GM21381 (cell line): Measurements from ENCODE around the gene HIF3A.

ENCODE experiments used
- ATAC-seq: cut with Tn5 transposase; IDR thresholded peaks from one replicate; pipeline ENCODE4 v1.9.1; 2021; ENCODE audit warnings: mild to moderate bottlenecking, moderate library complexity; ENCODE audit not compliant: unreplicated experiment

Gene HIF3A

DNA sequence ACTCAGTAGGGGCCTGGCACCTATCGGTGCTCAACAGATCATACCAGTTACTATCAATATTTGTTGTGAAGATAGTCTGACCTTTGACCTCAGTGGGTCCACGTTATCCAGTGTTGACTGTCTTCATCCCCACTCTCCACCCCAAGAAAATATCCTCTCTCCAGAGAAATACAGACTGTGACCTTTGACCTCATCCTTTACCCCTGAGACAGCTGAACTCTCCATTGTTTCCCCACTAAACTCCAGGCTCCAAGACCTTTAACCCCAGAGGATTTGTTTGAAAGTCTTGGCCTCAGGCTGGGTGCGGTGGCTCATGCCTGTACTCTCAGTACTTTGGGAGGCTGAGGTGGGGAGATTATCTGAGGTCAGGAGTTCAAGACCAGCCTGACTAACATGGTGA is 27.4 kb downstream of the HIF3A start:
- ATAC-seq: no peak

GRCh38 chr19:46326608-46327007 is 29.8 kb downstream of the HIF3A start:
- ATAC-seq: no peak

GRCh38 chr19:46328079-46328478 is 31.2 kb downstream of the HIF3A start:
- ATAC-seq: no peak

- ATAC-seq: no peak
These were observed 33.6 kb downstream of the HIF3A start for GRCh38 chr19:46330319-46330918.

GRCh38 chr19:46337487-46337886 is 40.6 kb downstream of the HIF3A start:
- ATAC-seq: no peak

DNA sequence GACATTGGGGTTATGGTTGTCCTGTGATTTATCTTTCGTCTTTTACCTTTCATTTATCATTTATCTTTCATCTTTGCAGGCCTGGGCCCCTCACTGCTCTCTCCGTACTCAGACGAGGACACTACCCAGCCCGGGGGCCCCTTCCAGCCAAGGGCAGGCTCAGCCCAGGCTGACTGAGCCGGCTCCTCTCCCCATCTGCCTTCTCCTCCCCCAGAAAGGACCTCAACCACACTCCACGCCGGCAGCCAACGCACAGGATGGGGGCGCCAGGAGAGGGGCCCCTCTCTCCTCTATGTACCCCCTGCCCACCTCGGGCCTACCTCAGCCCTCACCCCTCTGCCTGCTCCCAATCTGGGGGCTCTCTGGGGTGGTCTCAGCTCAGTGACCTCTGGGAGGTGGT is 42.6 kb downstream of the HIF3A start:
- ATAC-seq: no peak

- no peak for ATAC-seq
These were observed 43.3 kb downstream of the HIF3A start for GRCh38 chr19:46340051-46340659.

GRCh38 chr19:46341937-46342336 is 45.1 kb downstream of the HIF3A start:
- no peak for ATAC-seq

GRCh38 chr19:46344363-46344762 is 47.5 kb downstream of the HIF3A start:
- ATAC-seq: no peak

DNA sequence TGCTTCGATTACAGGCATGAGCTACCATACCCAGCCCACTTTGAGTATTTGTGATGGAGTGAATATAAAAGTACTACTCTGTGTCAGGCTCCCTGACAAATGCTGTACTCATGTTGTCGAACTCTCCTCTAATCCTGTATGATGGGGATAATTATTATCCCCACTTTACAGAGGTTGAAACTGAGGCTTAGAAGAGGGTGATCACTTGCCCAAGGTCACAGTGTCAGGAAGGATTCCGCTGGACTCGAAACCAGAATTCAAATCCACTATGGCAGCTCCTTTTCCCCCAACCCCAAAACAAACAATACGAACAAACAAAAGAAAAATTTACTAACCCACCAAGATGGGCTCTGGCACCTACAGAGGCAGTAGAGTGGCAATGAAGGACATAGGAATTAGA is 48.3 kb downstream of the HIF3A start:
- no peak for ATAC-seq

GRCh38 chr19:46346821-46347571 is 50.2 kb downstream of the HIF3A start, which contains the start of gene PPP5C:
TSS of gene PPP5C (plus strand) at chr19:46347087. CDS start at chr19:46347097, 10 bp downstream.
- peak; percentile 56 for ATAC-seq

DNA sequence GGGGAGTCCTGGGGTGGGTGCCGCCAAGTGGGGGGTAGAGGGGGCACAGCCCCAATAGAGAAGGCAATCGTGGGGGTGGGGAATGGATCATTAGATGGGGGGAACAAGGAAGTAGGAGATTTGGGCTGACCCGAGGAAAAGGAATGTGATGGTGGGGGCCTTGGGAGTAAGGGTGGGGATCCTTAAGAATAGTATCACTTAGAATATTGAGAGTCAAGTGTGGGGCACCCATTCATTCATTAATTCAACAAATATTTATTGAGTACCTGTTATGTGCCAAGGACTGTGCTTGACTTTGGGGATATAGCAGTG is 50.7 kb downstream of the HIF3A start:
- no peak for ATAC-seq

DNA sequence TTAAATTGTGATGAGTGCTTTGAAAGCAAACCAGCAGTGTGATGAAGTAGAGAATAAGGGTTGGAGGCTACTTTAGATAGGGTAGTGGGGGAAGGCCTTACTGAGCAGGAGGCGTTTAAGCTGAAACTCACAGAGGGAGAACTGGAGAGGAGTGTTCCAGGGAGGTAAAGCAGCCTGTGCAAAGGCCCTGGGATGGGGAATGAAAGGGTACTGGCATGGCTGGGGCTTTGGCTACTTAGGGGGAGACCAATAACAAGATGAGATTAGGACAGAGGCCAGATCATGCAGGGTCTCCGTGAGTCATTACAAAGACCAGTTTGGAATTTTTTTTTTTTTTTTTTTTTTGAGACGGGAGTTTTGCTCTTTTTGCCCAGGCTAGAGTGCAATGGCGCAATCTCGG is 51.1 kb downstream of the HIF3A start:
- no peak for ATAC-seq

DNA sequence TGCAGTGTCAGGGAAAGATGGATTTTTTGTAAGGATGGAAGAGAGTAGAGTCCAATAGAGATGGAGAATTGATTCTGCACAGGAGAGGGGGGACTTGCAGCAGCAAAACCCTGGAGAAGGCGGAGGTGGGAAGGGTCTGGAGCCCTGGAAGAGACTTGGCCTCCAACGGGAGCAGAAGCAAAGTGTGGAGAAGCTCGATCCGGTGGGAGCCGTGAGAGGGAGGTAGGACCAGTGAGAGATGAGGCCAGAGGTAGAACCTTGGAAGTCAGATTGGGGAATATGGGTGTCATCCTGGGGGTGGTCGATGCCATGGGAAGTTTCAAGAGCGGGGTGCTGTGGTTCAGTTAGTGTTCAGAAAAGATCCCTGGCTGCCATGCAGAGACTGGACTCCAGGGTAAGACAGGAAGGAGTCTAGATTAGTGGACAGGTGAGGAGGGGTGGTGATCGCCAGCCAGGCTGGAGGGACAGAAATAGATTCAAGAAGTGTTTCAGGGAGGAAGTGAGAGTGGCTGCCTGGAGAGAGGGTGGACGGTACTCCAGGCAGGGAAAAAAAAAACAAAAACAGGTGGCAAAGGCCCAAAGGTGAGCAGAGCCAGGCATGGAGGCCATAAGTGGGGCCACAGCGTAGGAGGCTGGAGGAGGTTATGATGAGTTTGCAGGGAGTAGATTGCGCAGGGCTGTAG is 52.6 kb downstream of the HIF3A start:
- ATAC-seq: no peak

GRCh38 chr19:46350029-46350757 is 53.4 kb downstream of the HIF3A start:
- ATAC-seq: no peak

GRCh38 chr19:46350758-46351159 is 53.9 kb downstream of the HIF3A start:
- no peak for ATAC-seq

- no peak for ATAC-seq
These were observed 54.6 kb downstream of the HIF3A start for GRCh38 chr19:46351241-46352041.

GRCh38 chr19:46353730-46354528 is 57.1 kb downstream of the HIF3A start:
- no peak for ATAC-seq
